Ectodermal cell (in vitro differentiated cells): ENCODE measurements around the gene GUK1.

Source experiments
- H3K27ac ChIP-seq: 2 replicates; pipeline ENCODE4 v1.7.0; 2013; ENCODE audit warnings: mild to moderate bottlenecking, low read depth, low read length; ENCODE audit not compliant: insufficient read depth, poor library complexity, severe bottlenecking
- H3K27me3 ChIP-seq: 2 replicates; pipeline ENCODE4 v1.7.0; 2013; ENCODE audit warnings: mild to moderate bottlenecking, low read length; ENCODE audit not compliant: insufficient read depth, control insufficient read depth, poor library complexity, severe bottlenecking
- H3K36me3 ChIP-seq: one replicate; pipeline ENCODE4 v1.7.0; 2013; ENCODE audit warnings: low read length; ENCODE audit not compliant: control insufficient read depth, insufficient read depth
- H3K4me1 ChIP-seq: one replicate; pipeline ENCODE4 v1.7.0; 2013; ENCODE audit warnings: low read length; ENCODE audit not compliant: control insufficient read depth, insufficient read depth
- H3K4me3 ChIP-seq: 2 replicates; pipeline ENCODE4 v1.7.0; 2013; ENCODE audit warnings: low read depth, low read length, control low read depth; ENCODE audit not compliant: insufficient read depth
- H3K9me3 ChIP-seq: 2 replicates; pipeline ENCODE4 v1.7.0; 2013; ENCODE audit warnings: mild to moderate bottlenecking, low read length, moderate library complexity; ENCODE audit not compliant: control insufficient read depth
- WGBS, 2 experiments: methylation state at CpG; one replicate each; pipeline ENCODE4 v1.1.7; 2013; ENCODE audit warnings: missing lambda C conversion rate in 2 of 2; 5-methylcytosine and 5-hydroxymethylcytosine counted together

Gene GUK1

DNA sequence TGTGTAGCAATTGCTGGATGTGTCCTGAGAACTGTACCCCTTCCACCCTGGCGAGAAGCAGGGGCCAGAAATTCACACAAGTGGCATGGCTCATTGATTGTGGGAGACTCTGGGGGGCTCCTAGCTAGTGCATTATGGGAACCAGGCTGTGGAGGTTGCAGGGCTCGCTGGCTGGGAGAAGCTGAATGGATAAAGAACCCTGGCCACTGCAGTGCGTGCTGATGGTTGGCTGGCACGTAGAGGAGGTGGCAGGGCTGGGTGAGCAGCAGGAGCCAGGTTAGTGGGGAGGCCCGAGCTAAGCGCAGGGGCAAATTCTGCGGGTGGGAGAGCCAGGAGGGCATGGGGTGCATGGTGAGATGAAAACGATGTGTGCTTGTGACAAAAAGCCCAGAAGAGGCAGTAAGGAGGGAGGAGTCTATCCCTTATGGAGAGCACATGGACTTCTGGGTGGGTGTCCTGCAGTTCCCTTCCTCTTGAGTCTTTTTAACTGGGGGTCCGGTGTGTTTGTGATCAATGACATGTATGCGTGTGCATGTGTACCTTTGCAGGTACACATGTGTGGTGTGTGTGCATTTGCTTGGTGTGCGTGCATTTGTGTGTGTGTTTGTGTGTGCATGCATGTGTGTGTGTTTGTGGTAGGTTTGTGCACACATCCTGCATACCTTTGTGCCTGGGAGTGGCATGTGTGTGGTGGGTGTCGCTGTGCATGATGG, 3.6 kb downstream of the GUK1 start:
- Histone ChIP-seq H3K27me3 (peaks cover 2% of the 10 kb centered on the region), H3K36me3 (no peaks in the 10 kb centered on the region), H3K4me1 (peaks cover 8% of the 10 kb centered on the region), H3K27ac (no peak overlapping the region), H3K9me3 (no peaks in the 10 kb centered on the region), H3K4me3 (no peak overlapping the region)
- 91 to 93% methylated on average over 12 of the region's 12 CpGs for WGBS, 2 experiments

DNA sequence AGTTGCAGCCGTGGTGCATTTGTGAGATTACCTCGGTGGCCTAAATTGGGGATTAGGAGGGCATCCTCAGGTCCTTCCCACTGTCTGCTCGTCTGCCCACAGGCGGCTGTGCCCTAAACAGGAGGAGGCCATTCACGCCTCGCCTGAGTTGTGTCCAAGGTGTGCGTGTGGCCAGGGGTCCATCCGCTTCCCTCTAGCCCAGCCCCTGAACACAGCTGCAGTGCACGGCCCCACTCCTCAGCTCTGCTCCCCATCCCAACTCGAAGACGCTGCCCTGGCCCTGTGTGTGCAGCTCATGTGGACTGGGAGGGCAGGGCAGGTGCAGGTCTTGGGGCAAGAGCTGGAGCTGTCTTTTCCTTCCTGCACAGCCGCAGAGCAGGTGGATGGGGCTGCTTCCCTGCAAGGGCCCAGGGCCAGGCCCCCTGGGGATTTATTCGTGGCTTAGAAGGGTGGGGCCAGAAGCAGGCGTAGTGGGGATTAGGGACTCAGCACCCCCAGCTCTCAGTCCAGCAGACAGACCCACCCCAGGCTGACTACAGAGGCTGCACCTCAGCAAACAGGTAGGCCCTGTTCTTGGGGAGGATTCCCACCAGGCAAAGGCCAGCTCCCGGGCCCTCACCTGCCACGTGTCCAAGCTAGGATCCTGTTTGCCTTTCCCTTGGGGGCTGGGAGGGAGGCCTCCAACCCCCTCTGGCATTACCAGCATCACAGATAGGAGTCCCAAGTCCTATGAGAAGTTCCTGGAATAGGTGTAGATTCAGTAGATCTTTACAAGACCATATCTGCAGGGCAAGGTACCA, 4.3 kb downstream of the GUK1 start:
- H3K27me3 ChIP-seq: no peaks in the 10 kb centered on the region

DNA sequence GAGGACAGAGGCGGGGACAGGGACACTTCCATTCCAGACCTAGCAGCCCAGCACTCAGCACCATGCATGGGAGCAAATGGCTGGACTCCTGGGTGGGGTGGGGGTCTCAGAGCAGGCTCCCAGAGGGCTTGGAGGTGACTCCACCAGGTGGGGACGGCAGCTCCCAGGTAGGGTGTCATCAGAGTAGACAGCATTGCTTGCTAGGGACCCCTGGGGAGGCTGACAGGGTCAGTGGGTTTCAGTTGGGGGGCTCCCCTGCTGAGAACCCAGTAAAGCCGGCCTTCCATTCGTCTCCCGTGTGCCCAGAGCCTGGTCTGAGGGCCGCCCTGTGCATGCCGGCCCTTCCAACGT, 4.9 kb downstream of the GUK1 start:
- Histone ChIP-seq H3K9me3 (no peaks in the 10 kb centered on the region), H3K4me1 (peaks cover 19% of the 10 kb centered on the region), H3K36me3 (no peaks in the 10 kb centered on the region), H3K27ac (no peak overlapping the region), H3K4me3 (no peak overlapping the region), H3K27me3 (no peaks in the 10 kb centered on the region)
- 91 to 94% methylated on average over 8 of the region's 8 CpGs for WGBS, 2 experiments

More for the DNA sequence above, 4.3 kb downstream of the GUK1 start:
- Histone ChIP-seq H3K4me1 (peaks cover 14% of the 10 kb centered on the region), H3K4me3 (no peak overlapping the region), H3K27ac (no peak overlapping the region), H3K36me3 (no peaks in the 10 kb centered on the region), H3K9me3 (no peaks in the 10 kb centered on the region)
- WGBS, 2 experiments: 88 to 90% methylated on average over 15 to 16 of the region's 16 CpGs

DNA sequence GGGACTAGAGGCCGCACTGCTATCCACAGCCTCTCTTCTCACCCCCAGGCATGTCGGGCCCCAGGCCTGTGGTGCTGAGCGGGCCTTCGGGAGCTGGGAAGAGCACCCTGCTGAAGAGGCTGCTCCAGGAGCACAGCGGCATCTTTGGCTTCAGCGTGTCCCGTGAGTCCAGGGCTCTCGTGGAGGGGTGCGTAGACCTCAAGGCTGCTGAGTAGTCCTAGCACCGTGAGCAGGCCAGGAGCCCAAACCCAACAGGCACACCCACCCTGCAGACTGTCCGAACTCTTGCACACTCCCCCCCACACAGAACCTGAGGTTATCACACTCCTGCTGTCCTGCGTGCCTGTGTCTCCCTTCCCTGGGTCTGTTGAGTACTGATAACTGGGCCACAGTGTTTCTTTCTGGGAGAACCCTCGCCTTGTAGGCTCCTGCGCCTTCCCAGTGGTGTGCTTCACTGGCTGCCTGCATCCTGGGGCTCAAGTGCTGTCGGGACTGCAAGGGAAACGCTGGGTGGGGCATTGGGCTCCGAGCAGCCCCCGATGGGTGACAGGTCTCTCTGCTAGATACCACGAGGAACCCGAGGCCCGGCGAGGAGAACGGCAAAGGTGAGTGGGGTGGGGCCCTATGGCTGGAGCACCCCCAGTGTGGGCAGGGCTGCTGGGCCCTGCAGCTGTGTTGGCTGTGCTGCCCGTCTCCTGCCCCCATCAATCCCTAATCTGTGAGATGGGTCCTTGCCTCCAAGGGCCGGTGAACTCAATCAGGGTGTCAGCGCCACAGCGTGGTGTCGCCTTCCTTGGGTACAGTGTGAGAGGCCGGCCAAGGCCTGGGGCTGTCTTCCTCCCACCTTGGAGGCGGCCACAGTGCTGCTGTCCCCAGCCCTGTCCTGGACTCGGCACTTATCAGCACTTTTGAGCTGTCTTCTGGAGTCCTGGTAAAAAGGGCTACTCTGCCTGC, 5.7 kb downstream of the GUK1 start:
- H3K36me3 ChIP-seq: no peaks in the 10 kb centered on the region
- no peaks in the 10 kb centered on the region for H3K27me3 ChIP-seq
- 95% methylated on average over 31 of the region's 31 CpGs for WGBS, 2 experiments
- H3K4me1 ChIP-seq: peaks cover 23% of the 10 kb centered on the region
- no peaks in the 10 kb centered on the region for H3K9me3 ChIP-seq
- no peak overlapping the region for H3K4me3 ChIP-seq
- no peak overlapping the region for H3K27ac ChIP-seq

DNA sequence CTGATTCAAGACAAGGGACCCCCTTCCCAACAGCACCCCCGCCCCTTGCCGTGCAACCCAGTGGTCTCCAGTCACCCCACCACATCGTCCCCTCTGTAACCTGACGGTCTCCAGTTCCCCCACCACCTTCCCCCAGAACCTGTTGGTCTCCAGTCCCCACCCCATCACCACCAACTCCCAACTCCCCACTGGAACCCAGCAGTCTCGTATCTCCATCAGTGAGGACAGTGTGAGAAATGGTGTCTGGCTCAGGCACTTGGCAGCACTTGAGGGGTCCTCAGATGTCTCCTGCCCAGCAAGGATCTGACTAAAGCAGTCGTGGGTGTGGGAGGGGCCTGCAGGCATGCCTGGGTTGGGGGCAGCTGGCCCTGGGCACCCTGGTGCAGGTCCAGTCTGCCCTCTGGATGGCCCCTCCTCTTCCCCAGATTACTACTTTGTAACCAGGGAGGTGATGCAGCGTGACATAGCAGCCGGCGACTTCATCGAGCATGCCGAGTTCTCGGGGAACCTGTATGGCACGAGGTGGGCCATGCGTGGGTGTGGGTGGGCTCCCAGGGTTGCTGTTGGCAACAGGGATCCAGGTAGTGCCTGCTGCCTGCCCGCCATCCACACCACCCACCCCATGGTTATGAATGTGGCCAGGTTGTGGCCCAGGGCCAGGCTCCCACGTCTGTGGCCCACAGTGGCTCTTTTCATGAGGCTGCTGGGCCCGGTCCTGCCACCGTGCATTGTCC, 6.5 kb downstream of the GUK1 start:
- Histone ChIP-seq H3K9me3 (no peaks in the 10 kb centered on the region), H3K4me3 (no peak overlapping the region), H3K27me3 (no peaks in the 10 kb centered on the region), H3K27ac (no peak overlapping the region), H3K36me3 (no peaks in the 10 kb centered on the region), H3K4me1 (peaks cover 16% of the 10 kb centered on the region)
- 93 to 94% methylated on average over 18 of the region's 18 CpGs for WGBS, 2 experiments

DNA sequence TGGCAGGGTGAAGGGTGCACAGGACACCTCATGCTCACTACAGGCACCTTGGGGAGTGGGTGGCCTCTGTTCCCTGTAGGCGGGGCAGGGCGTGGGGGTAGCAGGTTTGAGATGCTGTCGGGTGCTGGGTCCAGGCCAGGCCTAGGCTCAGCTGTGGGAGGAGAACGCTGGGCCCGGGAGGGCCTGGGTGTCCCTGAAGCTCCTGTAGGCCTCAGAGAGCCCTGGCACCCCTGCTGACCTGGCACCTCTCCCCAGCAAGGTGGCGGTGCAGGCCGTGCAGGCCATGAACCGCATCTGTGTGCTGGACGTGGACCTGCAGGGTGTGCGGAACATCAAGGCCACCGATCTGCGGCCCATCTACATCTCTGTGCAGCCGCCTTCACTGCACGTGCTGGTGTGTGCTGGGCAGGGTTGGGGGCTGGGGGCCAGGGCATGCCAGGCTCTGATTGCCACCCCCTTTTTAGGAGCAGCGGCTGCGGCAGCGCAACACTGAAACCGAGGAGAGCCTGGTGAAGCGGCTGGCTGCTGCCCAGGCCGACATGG, 7.1 kb downstream of the GUK1 start:
- Histone ChIP-seq H3K9me3 (no peaks in the 10 kb centered on the region), H3K4me1 (peaks cover 16% of the 10 kb centered on the region), H3K36me3 (no peaks in the 10 kb centered on the region), H3K27me3 (no peaks in the 10 kb centered on the region), H3K27ac (no peak overlapping the region), H3K4me3 (no peak overlapping the region)
- 94 to 95% methylated on average over 20 of the region's 20 CpGs for WGBS, 2 experiments

DNA sequence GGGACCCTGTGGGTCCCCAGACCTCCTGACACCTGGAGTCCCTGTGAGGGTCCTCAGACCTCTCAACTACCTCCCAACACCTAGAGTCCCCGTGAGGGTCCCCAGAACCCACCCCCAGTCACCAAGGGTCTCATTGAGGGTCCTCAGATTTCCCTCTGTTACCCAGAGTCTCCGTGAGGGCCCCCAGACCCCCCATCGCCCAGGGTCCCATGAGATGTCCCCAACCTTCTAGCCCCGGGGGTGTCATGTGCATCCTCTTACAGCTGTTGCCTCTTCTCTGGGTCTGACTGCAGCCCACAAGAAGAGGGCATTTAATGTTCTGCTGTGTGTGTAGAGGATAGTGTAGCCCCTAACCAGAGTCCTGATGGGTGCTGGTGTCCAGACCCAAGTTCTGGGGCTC, 7.7 kb downstream of the GUK1 start:
- WGBS, 2 experiments: 92 to 96% methylated on average over 4 of the region's 4 CpGs
- Histone ChIP-seq H3K4me3 (no peak overlapping the region), H3K9me3 (no peaks in the 10 kb centered on the region), H3K36me3 (no peaks in the 10 kb centered on the region), H3K27ac (no peak overlapping the region), H3K27me3 (no peaks in the 10 kb centered on the region), H3K4me1 (peaks cover 16% of the 10 kb centered on the region)

DNA sequence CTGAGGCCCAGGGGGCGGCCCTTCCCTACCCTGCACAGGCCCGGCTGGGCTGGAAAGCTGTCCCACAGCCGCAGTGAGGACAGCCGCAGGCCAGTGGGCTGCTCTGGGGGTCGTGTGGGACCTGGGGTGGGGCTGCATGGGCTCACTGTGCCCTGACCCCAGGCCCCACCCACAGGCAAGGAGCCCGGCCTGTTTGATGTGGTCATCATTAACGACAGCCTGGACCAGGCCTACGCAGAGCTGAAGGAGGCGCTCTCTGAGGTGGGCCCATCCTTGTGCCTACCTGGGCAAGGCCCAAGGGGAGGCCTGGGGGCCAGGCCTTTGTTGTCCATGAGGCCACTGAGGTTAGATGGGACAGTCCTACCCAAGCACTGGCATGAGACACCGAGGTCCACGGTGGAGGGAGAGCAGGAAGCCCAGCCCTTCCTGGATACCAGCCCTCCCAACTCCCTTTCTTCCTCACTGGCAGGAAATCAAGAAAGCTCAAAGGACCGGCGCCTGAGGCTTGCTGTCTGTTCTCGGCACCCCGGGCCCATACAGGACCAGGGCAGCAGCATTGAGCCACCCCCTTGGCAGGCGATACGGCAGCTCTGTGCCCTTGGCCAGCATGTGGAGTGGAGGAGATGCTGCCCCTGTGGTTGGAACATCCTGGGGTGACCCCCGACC, 8.2 kb downstream of the GUK1 start:
- WGBS, 2 experiments: 92 to 94% methylated on average over 18 of the region's 18 CpGs
- Histone ChIP-seq H3K36me3 (no peaks in the 10 kb centered on the region), H3K27me3 (no peaks in the 10 kb centered on the region)

DNA sequence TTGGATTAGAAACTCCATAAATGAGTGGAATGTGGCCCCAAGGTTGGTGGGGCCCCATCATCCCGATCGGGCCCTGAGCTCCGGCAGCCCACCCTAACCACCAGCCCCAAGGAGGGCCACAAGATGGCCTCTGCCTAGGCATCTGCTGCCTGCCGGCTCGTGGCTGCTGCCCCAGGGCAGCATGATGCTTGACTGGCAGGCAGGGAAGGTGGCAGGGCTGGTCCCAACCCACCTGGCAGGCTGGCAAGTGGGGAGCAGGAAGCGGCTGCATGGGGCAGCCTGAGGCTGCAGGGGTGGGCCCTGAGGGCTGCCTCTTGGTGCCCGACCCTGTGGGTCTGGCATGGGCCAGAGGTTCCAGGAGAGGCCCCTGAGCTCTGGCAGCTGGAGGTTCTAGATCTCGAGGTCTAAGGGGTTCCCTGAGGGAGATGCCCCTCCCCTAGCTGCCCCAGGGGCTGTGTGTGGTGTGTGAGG, 8.9 kb downstream of the GUK1 start:
- no peaks in the 10 kb centered on the region for H3K27me3 ChIP-seq
- no peaks in the 10 kb centered on the region for H3K9me3 ChIP-seq
- WGBS, 2 experiments: 89 to 92% methylated on average over 8 of the region's 8 CpGs
- no peak overlapping the region for H3K27ac ChIP-seq
- H3K4me1 ChIP-seq: peaks cover 16% of the 10 kb centered on the region
- no peaks in the 10 kb centered on the region for H3K36me3 ChIP-seq
- H3K4me3 ChIP-seq: no peak overlapping the region

More for the DNA sequence above, 8.2 kb downstream of the GUK1 start:
- Histone ChIP-seq H3K27ac (no peak overlapping the region), H3K9me3 (no peaks in the 10 kb centered on the region), H3K4me1 (peaks cover 16% of the 10 kb centered on the region), H3K4me3 (no peak overlapping the region)
